HCT116 (cell line): ENCODE results near the gene SMYD3. TPM values are rescaled to one million over a fixed set of nuclear protein-coding genes. Genes with fewer than 3 reads are reported as not detected.

Experiments
- ATAC-seq: fragments of 200-7000 bp; cut with Tn5 transposase; 2 replicates; pipeline ENCODE4 v1.9.1; 2020; ENCODE audit warnings: mild to moderate bottlenecking, moderate library complexity
- BruUV-seq: library from RNA; stranded (reverse); fragments of 400-500 nt; replicated peaks from 2 replicates; lab custom pipeline; 2021; lab: Mats Ljungman, UMichigan
- CTCF ChIA-PET: fragments of 300-600 bp; sonication (Branson Sonifier 250); formaldehyde crosslinking; loops from one replicate; lab custom pipeline; 2021; ENCODE audit warnings: antibody characterized with exemption; lab: Charles Lee
- POLR2A ChIA-PET: fragments of 300-600, 350-600 bp; sonication (Branson Sonifier 250); formaldehyde crosslinking; loops from one replicate; lab custom pipeline; 2021; ENCODE audit warnings: antibody characterized with exemption; lab: Charles Lee
- RAD21 ChIA-PET, 2 experiments: fragments of 300-600 bp; sonication (Branson Sonifier 250); formaldehyde crosslinking; loops; one replicate each; lab custom pipeline; 2023; ENCODE audit warnings: low total read pairs in 2 of 2; ENCODE audit not compliant: uncharacterized antibody in 2 of 2, unreplicated experiment in 2 of 2, low non-redundant PET in 1 of 2; lab: Charles Lee
- DNase-seq: peaks from one replicate; pipeline ENCODE4 v3.0.0-alpha.2; 2010; ENCODE audit warnings: low read depth, low spot score
- H2AFZ ChIP-seq: fragments of 200-600 bp; shearing (Covaris generic), sonication (generic); 2 replicates; pipeline ENCODE4 v1.6.1; 2017; ENCODE audit warnings: low read depth, mixed run types, mixed read lengths, antibody characterized with exemption, low read length; ENCODE audit not compliant: poor library complexity, severe bottlenecking
- H3K27ac ChIP-seq: 2 replicates; pipeline ENCODE4 v1.5.1; 2012; ENCODE audit warnings: low read depth, low read length
- H3K27me3 ChIP-seq: fragments of 200-600 bp; sonication (generic); 2 replicates; pipeline ENCODE4 v1.6.1; 2016; ENCODE audit warnings: mixed run types, low read length, mixed read lengths; ENCODE audit not compliant: insufficient read depth
- H3K36me3 ChIP-seq, 2 experiments: fragments of 200-500 bp in 1 of 2; fragments of 200-600 bp in 1 of 2; sonication (Bioruptor generic) in 1 of 2; sonication (generic) in 1 of 2; 2 replicates each; pipeline versions ENCODE4 v1.5.1 to v1.6.1; 2014 to 2016; ENCODE audit warnings: low read length in 2 of 2, inconsistent platforms in 1 of 2, mixed read lengths in 1 of 2, mixed run types in 1 of 2; ENCODE audit not compliant: insufficient read depth in 2 of 2, control insufficient read depth in 1 of 2
- H3K4me1 ChIP-seq, 2 experiments: fragments of 200-600 bp in 1 of 2; sonication (generic) in 1 of 2; 2 replicates each; pipeline versions ENCODE4 v1.5.1 to v1.6.1; 2012 to 2017; ENCODE audit warnings: low read length in 2 of 2, inconsistent platforms in 1 of 2, mild to moderate bottlenecking in 1 of 2, mixed read lengths in 1 of 2, mixed run types in 1 of 2, moderate library complexity in 1 of 2; ENCODE audit not compliant: insufficient read depth in 2 of 2, control insufficient read depth in 1 of 2
- H3K4me2 ChIP-seq: fragments of 200-600 bp; sonication (generic); 2 replicates; pipeline ENCODE4 v1.6.1; 2017; ENCODE audit warnings: mixed run types, low read length, mixed read lengths
- H3K4me3 ChIP-seq, 2 experiments: fragments of 200-600 bp in 1 of 2; sonication (generic) in 1 of 2; replicated peaks in 1 of 2; 2 replicates each; pipeline ENCODE4 v1.5.1; 2011 to 2016; ENCODE audit warnings: low read length in 2 of 2, control low read depth in 1 of 2, low read depth in 1 of 2, mild to moderate bottlenecking in 1 of 2, mixed read lengths in 1 of 2, mixed run types in 1 of 2
- H3K79me2 ChIP-seq: fragments of 200-600 bp; sonication (generic); 2 replicates; pipeline ENCODE4 v1.6.1; 2017; ENCODE audit warnings: mild to moderate bottlenecking, mixed run types, low read length, moderate library complexity, mixed read lengths; ENCODE audit not compliant: insufficient read depth
- H3K9ac ChIP-seq: fragments of 200-600 bp; sonication (generic); 2 replicates; pipeline ENCODE4 v1.6.1; 2016; ENCODE audit warnings: low read length, mixed read lengths
- H3K9me2 ChIP-seq: fragments of 200-600 bp; sonication (generic), shearing (Covaris generic); 2 replicates; pipeline ENCODE4 v1.6.1; 2017; ENCODE audit warnings: mixed run types, mild to moderate bottlenecking, moderate library complexity; ENCODE audit not compliant: insufficient read depth
- H3K9me3 ChIP-seq, 2 experiments: fragments of 200-500 bp in 1 of 2; fragments of 200-600 bp in 1 of 2; sonication (Bioruptor generic) in 1 of 2; sonication (generic) in 1 of 2; 2 replicates each; pipeline ENCODE4 v1.6.1; 2014 to 2017; ENCODE audit warnings: low read length in 2 of 2, mixed read lengths in 2 of 2, inconsistent platforms in 1 of 2, low read depth in 1 of 2, mild to moderate bottlenecking in 1 of 2, mixed run types in 1 of 2, moderate library complexity in 1 of 2; ENCODE audit not compliant: control insufficient read depth in 1 of 2, insufficient read depth in 1 of 2
- H4K20me1 ChIP-seq: fragments of 200-600 bp; sonication (generic), shearing (Covaris generic); 2 replicates; pipeline ENCODE4 v1.6.1; 2017; ENCODE audit warnings: mixed run types, mild to moderate bottlenecking, moderate library complexity; ENCODE audit not compliant: insufficient read depth
- ATF3 ChIP-seq: IDR thresholded peaks from 2 replicates; pipeline ENCODE4 v1.6.1; 2012
- CBX3 ChIP-seq: IDR thresholded peaks from 2 replicates; pipeline ENCODE4 v1.6.1; 2012; ENCODE audit warnings: low read depth
- CTCF ChIP-seq, 3 experiments: fragments of 200-600 bp in 1 of 3; sonication (generic) in 1 of 3; IDR thresholded peaks in 2 of 3; conservative IDR thresholded peaks in 1 of 3; 2 replicates each; pipeline ENCODE4 v1.5.1; 2012 to 2017; ENCODE audit warnings: low read depth in 2 of 3, low read length in 2 of 3, antibody characterized with exemption in 1 of 3, borderline replicate concordance in 1 of 3, control low read depth in 1 of 3, mild to moderate bottlenecking in 1 of 3, mixed read lengths in 1 of 3, mixed run types in 1 of 3, moderate library complexity in 1 of 3; ENCODE audit not compliant: insufficient read depth in 1 of 3
- EGR1 ChIP-seq: IDR thresholded peaks from 2 replicates; pipeline ENCODE4 v1.6.1; 2012; ENCODE audit warnings: low read depth
- ELF1 ChIP-seq: IDR thresholded peaks from 2 replicates; pipeline ENCODE4 v1.6.1; 2012; ENCODE audit warnings: low read depth, borderline replicate concordance
- FOSL1 ChIP-seq: IDR thresholded peaks from 2 replicates; pipeline ENCODE4 v1.6.1; 2012; ENCODE audit warnings: low read depth
- POLR2A ChIP-seq: IDR thresholded peaks from 2 replicates; pipeline ENCODE4 v1.7.0; 2011; ENCODE audit warnings: borderline replicate concordance; ENCODE audit not compliant: insufficient read depth, insufficient read length; ENCODE audit errors: extremely low read depth
- RAD21 ChIP-seq: IDR thresholded peaks from 2 replicates; pipeline ENCODE4 v1.6.1; 2012; ENCODE audit warnings: low read depth, mild to moderate bottlenecking
- SIN3A ChIP-seq: IDR thresholded peaks from 2 replicates; pipeline ENCODE4 v1.6.1; 2012; ENCODE audit warnings: low read depth
- SP1 ChIP-seq: IDR thresholded peaks from 2 replicates; pipeline ENCODE4 v1.6.1; 2012; ENCODE audit warnings: low read depth
- SRF ChIP-seq: IDR thresholded peaks from 2 replicates; pipeline ENCODE4 v1.6.1; 2012; ENCODE audit warnings: low read depth
- TCF7L2 ChIP-seq: IDR thresholded peaks from 2 replicates; pipeline ENCODE4 v1.7.0; 2011; ENCODE audit warnings: borderline replicate concordance, inconsistent platforms; ENCODE audit not compliant: insufficient read depth, insufficient read length; ENCODE audit errors: extremely low read depth
- YY1 ChIP-seq: IDR thresholded peaks from 2 replicates; pipeline ENCODE4 v1.6.1; 2011; ENCODE audit warnings: low read length, low read depth, moderate library complexity, mild to moderate bottlenecking; ENCODE audit not compliant: insufficient replicate concordance; ENCODE audit errors: extremely low read depth
- ZFX ChIP-seq: fragments of 450-650 bp; IDR thresholded peaks from 2 replicates; pipeline ENCODE4 v1.6.1; 2017
- intact Hi-C: fragments of 100-400 bp; cut with micrococcal nuclease; formaldehyde crosslinking; loops from 2 replicates; pipeline ENCODE4 v1.10.0; 2022
- total RNA-seq: library from RNA; stranded (reverse); gene quantifications from one replicate; pipeline ENCODE4 v1.2.1, GENCODE V29; 2021; ENCODE audit not compliant: unreplicated experiment
- TF ChIP-seq, protein P1 (sequence below): IDR thresholded peaks from 2 replicates; pipeline ENCODE4 v1.6.1; 2011; ENCODE audit warnings: mild to moderate bottlenecking, low read length, moderate library complexity; ENCODE audit not compliant: insufficient replicate concordance; ENCODE audit errors: extremely low read depth

Gene SMYD3
- total RNA-seq, 1 experiment from 2014 or later, result 33.6 TPM

- H4K20me1 ChIP-seq, result no peaks in the 10 kb centered on the region
- no peaks in the 10 kb centered on the region for H3K79me2 ChIP-seq
- intact Hi-C loops, result no loop called here
- no peak overlapping the region for H3K4me2 ChIP-seq
- no peak overlapping the region for H3K27ac ChIP-seq
- BruUV-seq, result no TSS peak
- H2AFZ ChIP-seq, result no peak overlapping the region
- no peaks in the 10 kb centered on the region for H3K9me2 ChIP-seq
- TF ChIP-seq ELF1, result no peak
- TF ChIP-seq, protein P1, sequence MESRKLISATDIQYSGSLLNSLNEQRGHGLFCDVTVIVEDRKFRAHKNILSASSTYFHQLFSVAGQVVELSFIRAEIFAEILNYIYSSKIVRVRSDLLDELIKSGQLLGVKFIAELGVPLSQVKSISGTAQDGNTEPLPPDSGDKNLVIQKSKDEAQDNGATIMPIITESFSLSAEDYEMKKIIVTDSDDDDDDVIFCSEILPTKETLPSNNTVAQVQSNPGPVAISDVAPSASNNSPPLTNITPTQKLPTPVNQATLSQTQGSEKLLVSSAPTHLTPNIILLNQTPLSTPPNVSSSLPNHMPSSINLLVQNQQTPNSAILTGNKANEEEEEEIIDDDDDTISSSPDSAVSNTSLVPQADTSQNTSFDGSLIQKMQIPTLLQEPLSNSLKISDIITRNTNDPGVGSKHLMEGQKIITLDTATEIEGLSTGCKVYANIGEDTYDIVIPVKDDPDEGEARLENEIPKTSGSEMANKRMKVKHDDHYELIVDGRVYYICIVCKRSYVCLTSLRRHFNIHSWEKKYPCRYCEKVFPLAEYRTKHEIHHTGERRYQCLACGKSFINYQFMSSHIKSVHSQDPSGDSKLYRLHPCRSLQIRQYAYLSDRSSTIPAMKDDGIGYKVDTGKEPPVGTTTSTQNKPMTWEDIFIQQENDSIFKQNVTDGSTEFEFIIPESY, result no peak
- no peak for TF ChIP-seq RAD21
- TF ChIP-seq ZFX, result no peak
- TF ChIP-seq, all 23 proteins: peak for 0
- no peak for ATAC-seq
- RAD21 ChIA-PET, result no interaction called here
- CTCF ChIA-PET, result no interaction called here
- H3K4me1 ChIP-seq, result no peaks in the 10 kb centered on the region
- H3K4me3 ChIP-seq, result no peak overlapping the region
- H3K27me3 ChIP-seq, result no peaks in the 10 kb centered on the region
- no peak overlapping the region for H3K9ac ChIP-seq
- no peaks in the 10 kb centered on the region for H3K9me3 ChIP-seq
- H3K36me3 ChIP-seq, result no peaks in the 10 kb centered on the region
- DNase-seq, result no peak
- POLR2A ChIA-PET, result no interaction called here
These were observed 744.6 kb downstream of the SMYD3 start for GRCh38 chr1:245762396-245762910.

- ChIA-PET CTCF (no interaction called here), RAD21 (no interaction called here), POLR2A (no interaction called here)
- Histone ChIP-seq H2AFZ (no peak overlapping the region), H3K9me3 (no peaks in the 10 kb centered on the region), H3K4me3 (no peak overlapping the region), H4K20me1 (no peaks in the 10 kb centered on the region), H3K4me1 (no peaks in the 10 kb centered on the region), H3K79me2 (no peaks in the 10 kb centered on the region), H3K9ac (no peak overlapping the region), H3K4me2 (no peak overlapping the region), H3K27ac (no peak overlapping the region), H3K27me3 (no peaks in the 10 kb centered on the region), H3K36me3 (no peaks in the 10 kb centered on the region), H3K9me2 (no peaks in the 10 kb centered on the region)
- DNase-seq (no peak), ATAC-seq (no peak)
- intact Hi-C loops, result no loop called here
- BruUV-seq, result no TSS peak
- TF ChIP-seq, protein P1, result no peak
- no peak for TF ChIP-seq SRF
- no peak for TF ChIP-seq CBX3
- no peak for TF ChIP-seq SP1
- TF ChIP-seq CTCF (IDR thresholded peaks at IDR 0.05 in 2 of 3, conservative IDR thresholded peaks at IDR 0.05 in 1 of 3; ENCODE audit: borderline replicate concordance in 1 of 3, insufficient read depth in 1 of 3, low read depth in 2 of 3, low read length in 2 of 3), result no peak
- TF ChIP-seq EGR1, result no peak
- no peak for TF ChIP-seq SIN3A
- no peak for TF ChIP-seq POLR2A
- no peak for TF ChIP-seq ZFX
- no peak for TF ChIP-seq YY1
- no peak for TF ChIP-seq RAD21
- no peak for TF ChIP-seq TCF7L2
- TF ChIP-seq ATF3, result no peak
- no peak for TF ChIP-seq FOSL1
These were observed 746.8 kb downstream of the SMYD3 start for GRCh38 chr1:245760301-245760700.
